OCI-LY1 (cell line): ENCODE measurements around the gene MYO1D.

Source experiments
- EZH2 ChIP-seq: fragments of 200-600 bp; sonication (generic), shearing (Covaris generic); IDR thresholded peaks from 2 replicates; pipeline ENCODE4 v1.8.0; 2017; ENCODE audit warnings: borderline replicate concordance, mixed run types, mild to moderate bottlenecking, antibody characterized with exemption, low read length, moderate library complexity, mixed read lengths
- TF ChIP-seq, protein P1 (sequence below): fragments of 200-600 bp; sonication (generic), shearing (Covaris generic); IDR thresholded peaks from 2 replicates; pipeline ENCODE4 v1.5.1; 2017; ENCODE audit warnings: mild to moderate bottlenecking, antibody characterized with exemption, low read length, moderate library complexity, mixed read lengths

DNA sequence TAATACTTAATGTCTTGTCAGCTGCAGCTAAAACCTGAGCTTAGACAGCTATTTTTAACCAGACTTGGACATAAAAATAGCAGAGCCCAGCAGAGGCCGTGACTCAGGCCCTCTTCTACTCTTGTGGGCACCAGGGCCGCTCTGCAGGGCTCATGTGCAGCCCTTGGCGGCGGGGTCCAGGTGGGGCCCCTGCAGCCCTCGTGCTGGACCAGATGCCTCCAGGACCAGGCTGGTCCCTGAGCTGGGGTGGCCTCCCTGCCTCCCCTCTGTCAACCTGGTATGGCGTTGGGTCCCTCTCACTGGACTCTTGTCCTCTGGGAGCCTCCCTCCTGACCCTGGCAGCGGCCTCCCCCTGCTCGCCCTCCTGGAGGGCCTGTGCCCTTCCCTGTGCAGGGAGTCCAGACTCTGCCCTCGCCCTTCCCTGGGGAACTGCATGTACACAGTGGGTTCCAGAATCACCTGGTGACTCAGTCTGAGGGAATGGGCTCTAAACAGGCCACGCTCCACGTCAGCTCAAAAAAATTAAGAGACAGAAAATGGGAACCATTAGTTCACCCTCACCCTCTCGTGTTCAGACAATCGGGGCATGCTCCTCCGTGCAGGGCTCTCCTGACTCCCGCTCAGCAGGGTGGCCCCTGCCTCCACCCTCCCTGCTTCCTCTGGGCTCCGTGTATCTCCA lies 380.4 kb downstream of the MYO1D start:
- TF ChIP-seq, protein P1, sequence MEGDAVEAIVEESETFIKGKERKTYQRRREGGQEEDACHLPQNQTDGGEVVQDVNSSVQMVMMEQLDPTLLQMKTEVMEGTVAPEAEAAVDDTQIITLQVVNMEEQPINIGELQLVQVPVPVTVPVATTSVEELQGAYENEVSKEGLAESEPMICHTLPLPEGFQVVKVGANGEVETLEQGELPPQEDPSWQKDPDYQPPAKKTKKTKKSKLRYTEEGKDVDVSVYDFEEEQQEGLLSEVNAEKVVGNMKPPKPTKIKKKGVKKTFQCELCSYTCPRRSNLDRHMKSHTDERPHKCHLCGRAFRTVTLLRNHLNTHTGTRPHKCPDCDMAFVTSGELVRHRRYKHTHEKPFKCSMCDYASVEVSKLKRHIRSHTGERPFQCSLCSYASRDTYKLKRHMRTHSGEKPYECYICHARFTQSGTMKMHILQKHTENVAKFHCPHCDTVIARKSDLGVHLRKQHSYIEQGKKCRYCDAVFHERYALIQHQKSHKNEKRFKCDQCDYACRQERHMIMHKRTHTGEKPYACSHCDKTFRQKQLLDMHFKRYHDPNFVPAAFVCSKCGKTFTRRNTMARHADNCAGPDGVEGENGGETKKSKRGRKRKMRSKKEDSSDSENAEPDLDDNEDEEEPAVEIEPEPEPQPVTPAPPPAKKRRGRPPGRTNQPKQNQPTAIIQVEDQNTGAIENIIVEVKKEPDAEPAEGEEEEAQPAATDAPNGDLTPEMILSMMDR = no peak
- TF ChIP-seq EZH2 = no peak
